CD4-positive, alpha-beta T cell treated with Interleukin-17A for 1 hour (primary cell): Measurements from ENCODE around the gene PHF2.

Experiments
- DNase-seq: peaks from one replicate; pipeline ENCODE4 v3.0.0-alpha.2; 2020

PHF2 gene

GRCh38 chr9:93587651-93588347, 11.4 kb downstream of the PHF2 start:
- no peak for DNase-seq

GRCh38 chr9:93588641-93589609, 12.5 kb downstream of the PHF2 start:
- DNase-seq: no peak

- no peak for DNase-seq
Measured at GRCh38 chr9:93589688-93590087, 13.3 kb downstream of the PHF2 start.

GRCh38 chr9:93590609-93591234, 14.3 kb downstream of the PHF2 start:
- DNase-seq: no peak

GRCh38 chr9:93591301-93592007, 15.1 kb downstream of the PHF2 start:
- no peak for DNase-seq

- no peak for DNase-seq
Measured at GRCh38 chr9:93592008-93592642, 15.7 kb downstream of the PHF2 start.

- DNase-seq: no peak
Measured at GRCh38 chr9:93592643-93593021, 16.2 kb downstream of the PHF2 start.

GRCh38 chr9:93593144-93593658, 16.8 kb downstream of the PHF2 start:
- no peak for DNase-seq

- no peak for DNase-seq
Measured at GRCh38 chr9:93594041-93594756, 17.8 kb downstream of the PHF2 start.

GRCh38 chr9:93595461-93595860, 19.1 kb downstream of the PHF2 start:
- no peak for DNase-seq

- DNase-seq: no peak
Measured at GRCh38 chr9:93595861-93596365, 19.5 kb downstream of the PHF2 start.

- no peak for DNase-seq
Measured at GRCh38 chr9:93596399-93596798, 20.0 kb downstream of the PHF2 start.

- no peak for DNase-seq
Measured at GRCh38 chr9:93597142-93597706, 20.8 kb downstream of the PHF2 start.

- DNase-seq: no peak
Measured at GRCh38 chr9:93597871-93598646, 21.7 kb downstream of the PHF2 start.

GRCh38 chr9:93598647-93599241, 22.4 kb downstream of the PHF2 start:
- DNase-seq: no peak

- no peak for DNase-seq
Measured at GRCh38 chr9:93599571-93600403, 23.4 kb downstream of the PHF2 start.

- no peak for DNase-seq
Measured at GRCh38 chr9:93600504-93600903, 24.1 kb downstream of the PHF2 start.

- no peak for DNase-seq
Measured at GRCh38 chr9:93601063-93601462, 24.7 kb downstream of the PHF2 start.

GRCh38 chr9:93601666-93602065, 25.3 kb downstream of the PHF2 start:
- no peak for DNase-seq
